Spleen (tissue), 11 donors: ENCODE results near the gene CLCN6. TPM values are rescaled to one million over a fixed set of nuclear protein-coding genes. Genes with fewer than 3 reads are reported as not detected.
A peak's percentile ranks its signal among the peaks of the same experiment; 100 is the strongest.

Experiments used
- DNase-seq: peaks from one replicate; pipeline ENCODE4 v3.0.0-alpha.2; 2020
- H3K27ac ChIP-seq, 8 donors: fragments of 200-600 bp; sonication (generic) in 7 of 8; 1 replicate in 4 of 8; 2 replicates in 4 of 8; pipeline versions ENCODE4 v1.5.0 to v1.8.0; 2016 to 2021; ENCODE audit warnings: inconsistent platforms in 4 of 8, mild to moderate bottlenecking in 4 of 8, moderate library complexity in 1 of 8
- H3K27me3 ChIP-seq, 7 donors: fragments of 200-600 bp; sonication (generic) in 6 of 7; replicated peaks in 1 of 7; 1 replicate in 4 of 7; 2 replicates in 3 of 7; pipeline versions ENCODE4 v1.5.0 to v1.8.0; 2016 to 2021; ENCODE audit warnings: inconsistent platforms in 3 of 7, mild to moderate bottlenecking in 1 of 7
- H3K36me3 ChIP-seq, 6 donors: fragments of 200-600 bp; sonication (generic) in 5 of 6; 1 replicate in 4 of 6; 2 replicates in 2 of 6; pipeline versions ENCODE4 v1.5.0 to v1.8.0; 2016 to 2021; ENCODE audit warnings: inconsistent platforms in 2 of 6
- H3K4me1 ChIP-seq, 6 donors: fragments of 200-600 bp; sonication (generic) in 5 of 6; 1 replicate in 3 of 6; 2 replicates in 3 of 6; pipeline versions ENCODE4 v1.5.0 to v1.8.0; 2016 to 2021; ENCODE audit warnings: inconsistent platforms in 3 of 6
- H3K4me3 ChIP-seq, 8 donors: fragments of 200-600 bp; sonication (generic) in 7 of 8; 1 replicate in 4 of 8; 2 replicates in 4 of 8; pipeline versions ENCODE4 v1.5.0 to v1.8.0; 2016 to 2021; ENCODE audit warnings: inconsistent platforms in 4 of 8, mild to moderate bottlenecking in 4 of 8, moderate library complexity in 2 of 8
- H3K9me3 ChIP-seq, 8 donors: fragments of 200-600 bp; sonication (generic) in 7 of 8; 1 replicate in 4 of 8; 2 replicates in 4 of 8; pipeline versions ENCODE4 v1.5.0 to v1.8.0; 2016 to 2021; ENCODE audit warnings: inconsistent platforms in 4 of 8
- CTCF ChIP-seq, 11 experiments: fragments of 200-600 bp in 7 of 11; fragments of 450-650 bp in 4 of 11; sonication (generic) in 4 of 11; IDR thresholded peaks in 8 of 11; conservative IDR thresholded peaks in 3 of 11; 1 replicate in 7 of 11; 2 replicates in 4 of 11; pipeline versions ENCODE4 v1.4.0 to v1.8.0; 2016 to 2021; ENCODE audit warnings: antibody characterized with exemption in 11 of 11, inconsistent platforms in 4 of 11, mild to moderate bottlenecking in 1 of 11
- POLR2A ChIP-seq, 3 donors: fragments of 450-650 bp; IDR thresholded peaks; one replicate each; pipeline ENCODE4 v1.5.1; 2017; ENCODE audit warnings: antibody characterized with exemption in 3 of 3, mild to moderate bottlenecking in 1 of 3
- POLR2AphosphoS5 ChIP-seq, 3 donors: sonication (generic); formaldehyde crosslinking; IDR thresholded peaks; one replicate each; pipeline ENCODE4 v1.5.1; 2017; ENCODE audit warnings: antibody characterized with exemption in 3 of 3
- WGBS, 5 donors: extraction: QIAGEN DNeasy Blood & Tissue Kit in 3 of 5; methylation state at CpG; one replicate each; pipeline versions ENCODE4 v1.1.5 to v1.1.7; 2013 to 2018; 5-methylcytosine and 5-hydroxymethylcytosine counted together
- intact Hi-C: fragments of 100-400 bp; cut with DNase I; formaldehyde crosslinking; loops from one replicate; pipeline ENCODE4 v1.15.0; 2023; ENCODE audit warnings: low total_unique reads
- polyA plus RNA-seq, 3 donors: library from polyadenylated mRNA; stranded (reverse); fragments of 200-250 nt; gene quantifications; one replicate each; pipeline ENCODE4 v1.2.1, GENCODE V29; 2013
- total RNA-seq, 7 donors: library from RNA; depleted of rRNA in 3 of 7; stranded (reverse); fragments of >200 nt in 3 of 7; fragmentation: NEBNext Ultra II Directional in 4 of 7; extraction: Animal tissue kit (Norgen Biotek cat#: 25700) in 4 of 7; gene quantifications; one replicate each; pipeline versions ENCODE4 v1.1.0 to v1.2.1, GENCODE V29; 2016 to 2021
- donor health status: healthy with polysubstance abuse.
- donor health status: DM: no; HTN: no; CAD: no; lungs with moderate emphysema.
- donor health status: DM: no; HTN: no; CAD: no.
- donor health status: Bipolar disorder and iron deficiency.
- donor health status: healthy.
- donor health status: DM: no; HTN: no; CAD: no.
- donor health status: DM: yes; HTN: yes; CAD: no.

The CLCN6 gene
- total and polyA plus RNA-seq, 10 donors: 6.3 to 34.4 (median 23.2) TPM

- no peak for DNase-seq
- Histone ChIP-seq H3K36me3 (no peaks in the 10 kb centered on the region), H3K27ac (no peak overlapping the region), H3K4me3 (no peak overlapping the region), H3K9me3 (no peaks in the 10 kb centered on the region), H3K27me3 (peaks cover 0 to 28% (median 17%) of the 10 kb centered on the region in 7 donors), H3K4me1 (peaks cover 0 to 17% (median 9%) of the 10 kb centered on the region in 6 donors)
- no peak for TF ChIP-seq POLR2AphosphoS5 (IDR thresholded peaks at IDR 0.05)
- no peak for TF ChIP-seq POLR2A (IDR thresholded peaks at IDR 0.05)
- no peak for TF ChIP-seq CTCF (IDR thresholded peaks at IDR 0.05 in 8 of 11, conservative IDR thresholded peaks at IDR 0.05 in 3 of 11)
- intact Hi-C loops: no loop called here
- WGBS, 5 donors: 73 to 94% (median 87%) methylated on average over 10 to 19 of the region's 19 CpGs
These were observed 40.1 kb upstream of the CLCN6 start for GRCh38 chr1:11765661-11766428.

- H3K9me3 ChIP-seq: no peaks in the 10 kb centered on the region
- WGBS, 5 donors: 85 to 87% (median 86%) methylated on average over 14 of the region's 14 CpGs; no CpG with 5 or more reads in 1 of the 5 donors
- no peak overlapping the region for H3K4me3 ChIP-seq
- H3K4me1 ChIP-seq: peaks cover 0 to 17% (median 9%) of the 10 kb centered on the region in 6 donors
- TF ChIP-seq CTCF (IDR thresholded peaks at IDR 0.05 in 8 of 11, conservative IDR thresholded peaks at IDR 0.05 in 3 of 11): no peak
- no peak for TF ChIP-seq POLR2AphosphoS5 (IDR thresholded peaks at IDR 0.05)
- no peak for TF ChIP-seq POLR2A (IDR thresholded peaks at IDR 0.05)
- intact Hi-C loops: no loop called here
- DNase-seq: no peak
- no peaks in the 10 kb centered on the region for H3K36me3 ChIP-seq
- H3K27me3 ChIP-seq: peaks cover 0 to 22% (median 13%) of the 10 kb centered on the region in 7 donors
- H3K27ac ChIP-seq: no peak overlapping the region
These were observed 39.6 kb upstream of the CLCN6 start for GRCh38 chr1:11766429-11766776.

GRCh38 chr1:11767922-11768704 lies 37.9 kb upstream of the CLCN6 start:
- DNase-seq: no peak
- H3K36me3 ChIP-seq: no peaks in the 10 kb centered on the region
- peaks cover 0 to 7% (median 0%) of the 10 kb centered on the region in 7 donors for H3K27me3 ChIP-seq
- intact Hi-C loops: no loop called here
- TF ChIP-seq POLR2A (IDR thresholded peaks at IDR 0.05) (no peak), POLR2AphosphoS5 (IDR thresholded peaks at IDR 0.05) (peak in 1 of 3 donors; percentile 39)
- peaks cover 0 to 7% (median 0%) of the 10 kb centered on the region in 6 donors for H3K4me1 ChIP-seq
- WGBS, 5 donors: 70 to 82% (median 73%) methylated on average over 11 to 16 of the region's 16 CpGs
- no peak overlapping the region for H3K4me3 ChIP-seq
- no peak overlapping the region for H3K27ac ChIP-seq
- H3K9me3 ChIP-seq: no peaks in the 10 kb centered on the region

GRCh38 chr1:11768821-11769220 lies 37.2 kb upstream of the CLCN6 start:
- peaks cover 0 to 7% (median 0%) of the 10 kb centered on the region in 6 donors for H3K4me1 ChIP-seq
- no peak for DNase-seq
- TF ChIP-seq CTCF (IDR thresholded peaks at IDR 0.05 in 8 of 11, conservative IDR thresholded peaks at IDR 0.05 in 3 of 11) (no peak), POLR2A (IDR thresholded peaks at IDR 0.05) (no peak), POLR2AphosphoS5 (IDR thresholded peaks at IDR 0.05) (no peak)
- WGBS, 5 donors: 43 to 61% (median 57%) methylated on average over 4 of the region's 4 CpGs
- peaks cover 0 to 7% (median 0%) of the 10 kb centered on the region in 7 donors for H3K27me3 ChIP-seq
- no peaks in the 10 kb centered on the region for H3K9me3 ChIP-seq
- no peaks in the 10 kb centered on the region for H3K36me3 ChIP-seq
- intact Hi-C loops: no loop called here
- no peak overlapping the region for H3K27ac ChIP-seq
- H3K4me3 ChIP-seq: no peak overlapping the region
